GM19467 (cell line): ENCODE results near the gene CEP41.

Experiments
- ATAC-seq: cut with Tn5 transposase; IDR thresholded peaks from one replicate; pipeline ENCODE4 v1.9.1; 2021; ENCODE audit warnings: mild to moderate bottlenecking, moderate library complexity; ENCODE audit not compliant: unreplicated experiment

Gene CEP41

DNA sequence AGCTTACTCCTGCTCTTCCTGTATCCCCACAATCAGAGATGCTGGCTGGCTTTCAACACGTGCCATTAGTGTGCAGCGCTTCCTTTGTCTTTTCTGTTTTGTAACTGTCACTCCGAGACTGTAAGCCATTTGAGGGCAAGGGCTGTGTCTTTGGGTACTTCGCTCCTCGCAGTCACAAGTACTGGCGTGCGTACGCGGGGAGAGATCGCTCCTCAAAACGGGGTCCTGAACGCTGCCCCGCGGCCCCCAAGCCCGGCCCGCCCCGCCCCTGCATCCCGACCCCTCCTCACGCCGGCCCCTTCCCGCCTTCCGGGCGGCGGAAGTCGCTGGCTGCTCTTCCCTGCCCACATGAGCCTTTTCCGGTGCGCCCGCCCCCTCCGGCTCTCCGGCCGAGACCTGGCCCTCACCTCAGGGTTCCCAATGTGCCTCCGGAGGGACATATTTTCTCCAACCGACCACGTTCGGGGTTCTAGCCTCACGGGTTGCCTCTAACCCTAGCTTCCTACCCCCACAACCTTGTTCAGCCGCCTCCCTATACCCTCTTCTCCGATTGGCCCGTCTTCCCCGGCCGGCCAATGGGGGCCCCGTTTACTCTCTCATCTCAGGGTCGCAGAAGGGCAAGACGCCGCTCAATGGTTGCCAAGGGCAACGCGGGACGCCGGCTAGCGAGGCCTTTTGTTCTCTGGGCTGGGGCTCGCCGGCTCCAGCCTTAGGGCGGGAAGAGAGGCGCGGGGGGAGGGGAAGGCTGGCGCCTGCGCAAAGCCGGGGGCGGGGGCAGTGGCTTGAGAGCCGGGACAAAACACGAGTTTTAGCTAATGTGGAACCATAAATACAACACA lies at the start of gene CEP41:
CEP41 (minus strand) TSS at position 490 of the 839 bp plus-strand sequence; CDS start at position 440, 50 bp downstream.
- ATAC-seq, result peak; percentile 98

DNA sequence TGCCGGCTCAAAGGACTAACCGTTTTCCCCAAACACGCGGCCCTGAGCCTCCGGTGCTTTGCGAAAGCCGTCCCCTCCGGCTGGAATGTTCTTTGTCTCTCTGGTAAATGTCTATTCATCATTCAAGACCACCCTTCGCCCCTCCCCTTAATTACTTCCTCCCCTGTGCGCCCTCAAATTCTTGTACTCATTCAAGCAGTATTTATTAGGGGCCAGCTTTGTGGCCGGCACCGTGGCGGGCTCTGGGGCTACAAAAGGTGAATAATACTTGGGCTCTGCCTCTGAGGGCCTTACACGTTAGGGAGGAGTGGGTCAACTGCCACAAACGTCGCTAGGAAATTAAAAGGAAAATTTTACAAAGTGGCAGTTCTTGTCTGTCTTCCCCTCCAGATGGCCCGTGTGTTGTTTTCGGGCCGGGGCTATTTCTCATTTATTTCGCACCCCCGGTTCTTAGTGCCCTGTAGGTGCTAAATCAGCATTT lies 49.5 kb upstream of the CEP41 start:
- ATAC-seq, result no peak

DNA sequence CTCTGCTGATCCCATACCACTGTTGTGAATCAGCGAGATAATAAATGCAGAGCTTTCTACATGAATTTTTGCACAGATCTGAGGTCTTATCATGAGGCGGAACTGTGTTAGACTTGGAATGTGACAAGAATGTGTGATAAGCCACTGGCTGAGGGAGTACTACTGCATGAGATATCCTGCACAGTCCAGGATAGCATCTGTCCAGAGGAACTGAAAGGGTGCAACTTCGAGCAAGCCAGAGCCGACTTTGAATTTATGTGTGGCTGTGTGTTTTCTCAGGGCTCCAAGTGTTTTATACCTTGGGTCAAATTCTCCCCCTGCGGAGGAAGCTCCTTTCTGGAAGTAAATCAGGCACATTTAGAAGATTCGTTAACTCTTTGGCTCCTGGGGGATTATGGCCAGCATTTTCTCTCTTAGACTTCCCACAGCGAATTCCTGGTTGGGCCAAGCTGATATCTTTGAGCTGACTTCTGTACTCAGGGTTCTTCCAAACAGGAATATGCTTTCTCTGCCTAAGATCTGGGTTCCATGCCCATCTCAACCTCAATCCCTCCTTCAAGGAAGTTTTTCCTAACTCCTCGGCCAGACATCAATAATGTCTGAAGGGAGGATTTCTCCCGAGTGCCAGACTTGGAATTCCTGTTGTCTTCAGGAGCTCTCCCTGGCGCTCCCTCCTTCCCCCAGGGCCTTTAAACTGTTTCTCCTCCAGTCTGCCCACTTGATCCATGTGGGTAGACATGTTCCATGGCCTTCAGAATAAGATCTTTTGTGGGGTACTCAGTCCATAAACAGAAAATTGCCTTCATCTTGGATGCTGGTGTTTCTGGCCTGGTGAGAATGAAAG lies 48.5 kb upstream of the CEP41 start:
- ATAC-seq, result no peak

GRCh38 chr7:130488392-130489139 lies 47.8 kb upstream of the CEP41 start:
- no peak for ATAC-seq

- ATAC-seq, result no peak
Observed at GRCh38 chr7:130486954-130487436, 46.2 kb upstream of the CEP41 start.

DNA sequence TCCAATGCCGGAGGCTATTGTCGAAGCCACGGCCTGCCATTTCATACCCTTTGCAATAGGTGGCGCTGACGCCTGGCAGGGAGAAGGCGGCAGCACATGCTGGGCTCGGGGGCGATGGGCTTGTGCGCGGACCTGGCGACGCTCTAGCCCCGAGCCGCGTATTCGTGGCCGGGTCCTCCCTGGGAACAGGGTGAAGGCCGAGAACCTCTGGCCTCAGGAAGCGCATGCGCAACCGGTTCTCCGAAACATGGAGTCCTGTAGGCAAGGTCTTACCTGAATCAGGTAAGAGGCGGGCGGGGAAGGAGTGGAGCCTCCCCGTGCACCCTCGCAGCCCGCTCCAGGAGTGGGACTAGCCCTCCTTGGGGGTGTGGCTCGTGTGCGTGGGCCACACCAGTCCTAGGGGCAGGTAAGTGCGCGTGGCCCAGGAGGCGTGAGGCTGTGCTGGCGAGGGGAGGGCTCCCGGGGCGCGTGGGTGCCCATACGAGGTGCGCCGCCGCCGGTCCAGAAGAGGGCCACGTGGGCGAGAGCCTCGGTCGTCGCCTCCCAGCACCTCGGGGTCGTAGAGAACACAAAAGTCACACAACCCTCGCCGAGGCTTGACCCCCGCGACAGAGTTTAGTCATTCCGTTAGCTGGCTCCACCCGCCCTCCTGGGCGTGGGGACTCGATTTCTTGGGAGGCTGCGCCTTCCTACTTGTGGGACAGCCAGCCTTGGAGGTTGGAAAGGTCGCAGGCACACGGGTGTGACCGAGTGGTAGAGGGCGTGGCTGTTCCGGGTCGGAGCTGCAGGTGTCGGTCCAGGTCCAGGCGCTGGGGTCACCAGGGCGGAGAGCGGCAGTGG lies 45.5 kb upstream of the CEP41 start:
- ATAC-seq, result peak; percentile 42

DNA sequence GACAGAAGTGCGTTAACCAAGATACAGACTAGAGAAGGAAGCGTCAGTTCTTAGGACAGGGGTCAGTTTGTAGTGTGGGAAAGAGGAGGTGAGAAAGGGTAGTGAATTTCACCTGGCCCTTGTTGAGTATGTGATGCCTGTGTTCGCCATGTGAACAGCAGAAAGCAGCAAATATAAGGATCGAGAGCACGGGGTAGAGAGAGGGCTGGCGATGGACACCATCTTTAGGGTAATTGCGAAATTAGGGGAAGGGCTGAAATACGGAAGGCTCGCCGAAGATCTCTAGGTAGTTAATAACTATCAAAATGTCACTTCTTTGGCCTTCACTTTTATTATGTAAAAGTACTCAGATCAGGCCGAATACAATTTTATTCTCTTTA lies 44.9 kb upstream of the CEP41 start:
- no peak for ATAC-seq

- no peak for ATAC-seq
Observed at GRCh38 chr7:130483031-130483430, 42.2 kb upstream of the CEP41 start.

GRCh38 chr7:130481898-130482297 lies 41.1 kb upstream of the CEP41 start:
- ATAC-seq, result no peak

DNA sequence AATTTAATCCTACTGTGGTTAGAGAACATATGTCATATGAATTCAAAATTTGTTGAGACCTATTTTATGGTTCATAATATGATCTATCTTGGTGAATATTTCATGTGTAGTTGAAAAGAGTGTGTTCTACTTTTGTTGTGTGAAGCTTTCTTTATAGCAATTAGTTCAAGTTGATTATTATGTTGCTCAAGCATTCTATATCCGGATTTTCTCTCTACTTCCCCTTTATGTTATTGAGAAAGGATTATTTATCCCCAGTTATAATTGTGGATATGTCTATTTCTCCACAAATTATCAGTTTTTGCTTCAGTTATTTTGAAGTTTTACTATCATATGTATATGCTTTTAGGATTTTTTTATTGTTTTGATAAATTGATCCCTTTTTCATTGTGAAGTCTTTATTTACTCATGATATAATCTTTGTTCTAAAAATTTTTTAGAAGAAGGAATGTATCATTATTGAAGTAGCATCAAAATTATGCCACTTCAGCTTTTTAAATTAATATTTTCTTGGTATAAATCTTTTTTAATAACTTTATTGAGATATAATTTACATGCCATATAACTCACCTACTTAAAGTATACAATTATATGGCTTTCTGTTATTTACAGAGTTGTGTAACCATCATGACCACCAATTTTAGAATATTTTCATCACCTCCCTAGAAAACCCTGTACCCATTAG lies 39.0 kb upstream of the CEP41 start:
- no peak for ATAC-seq

- ATAC-seq, result no peak
Observed at GRCh38 chr7:130478991-130479390, 38.2 kb upstream of the CEP41 start.

DNA sequence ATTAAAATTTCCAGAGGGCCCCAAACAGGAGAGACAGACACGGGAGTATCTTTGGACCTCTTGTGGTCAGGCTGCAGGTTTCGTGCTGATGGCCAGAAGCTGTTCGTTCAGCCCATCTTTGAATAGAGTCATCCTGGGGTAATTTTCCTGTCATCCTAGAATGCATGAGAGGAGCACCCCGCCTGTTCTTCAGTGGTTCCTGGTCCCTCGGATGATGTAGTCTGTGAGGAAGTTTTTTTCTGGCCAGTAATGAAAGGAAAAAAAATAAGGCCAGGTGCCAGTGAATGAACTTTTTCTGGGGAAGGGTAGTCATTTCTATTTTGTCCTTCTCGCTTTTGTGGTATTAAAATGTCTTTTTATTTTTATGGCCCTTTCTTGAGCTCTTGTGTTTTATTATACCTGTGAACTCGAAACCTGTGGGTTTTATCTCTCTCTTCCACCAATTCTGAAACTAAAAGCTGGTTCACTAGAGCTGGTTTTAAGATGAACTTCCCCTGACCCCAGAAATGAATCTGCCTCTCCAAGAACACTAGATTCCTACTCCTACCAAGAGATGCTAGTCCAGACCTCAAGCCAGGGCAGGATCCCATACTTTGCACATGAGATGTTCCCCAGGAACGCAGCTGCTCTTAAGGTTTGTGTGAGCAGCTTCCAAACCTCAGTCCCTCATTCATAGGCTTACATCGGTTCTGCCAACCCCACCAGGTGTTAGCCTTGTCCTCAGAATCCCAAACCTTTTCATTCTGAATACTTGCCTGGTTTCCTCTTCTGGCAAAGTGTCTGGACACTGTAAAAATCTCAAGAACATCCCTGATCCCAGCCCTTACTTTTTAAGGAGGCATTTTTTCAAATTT lies 35.7 kb upstream of the CEP41 start:
- peak; percentile 88 for ATAC-seq

DNA sequence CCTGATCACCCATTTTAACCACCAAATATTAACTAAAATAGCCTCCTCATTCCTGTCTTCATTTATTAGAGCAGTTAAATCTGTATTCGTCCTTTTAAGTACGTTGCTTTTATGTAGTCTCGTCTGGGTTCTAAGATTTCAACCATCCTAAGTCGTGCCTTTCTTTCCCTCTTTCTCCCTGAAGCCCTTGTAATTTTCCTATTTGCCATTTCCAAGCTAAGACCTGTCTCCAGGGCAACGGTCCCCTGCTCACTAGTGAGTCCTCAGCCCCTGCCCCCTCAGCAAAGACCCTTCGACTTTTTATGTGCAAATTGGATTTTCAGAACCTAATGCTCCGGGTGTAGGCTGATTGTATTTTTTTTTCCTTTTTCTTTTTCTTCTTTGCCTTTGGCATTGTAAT lies 35.0 kb upstream of the CEP41 start:
- no peak for ATAC-seq

GRCh38 chr7:130473876-130474275 lies 33.1 kb upstream of the CEP41 start:
- ATAC-seq, result no peak

GRCh38 chr7:130473289-130473688 lies 32.5 kb upstream of the CEP41 start:
- no peak for ATAC-seq

DNA sequence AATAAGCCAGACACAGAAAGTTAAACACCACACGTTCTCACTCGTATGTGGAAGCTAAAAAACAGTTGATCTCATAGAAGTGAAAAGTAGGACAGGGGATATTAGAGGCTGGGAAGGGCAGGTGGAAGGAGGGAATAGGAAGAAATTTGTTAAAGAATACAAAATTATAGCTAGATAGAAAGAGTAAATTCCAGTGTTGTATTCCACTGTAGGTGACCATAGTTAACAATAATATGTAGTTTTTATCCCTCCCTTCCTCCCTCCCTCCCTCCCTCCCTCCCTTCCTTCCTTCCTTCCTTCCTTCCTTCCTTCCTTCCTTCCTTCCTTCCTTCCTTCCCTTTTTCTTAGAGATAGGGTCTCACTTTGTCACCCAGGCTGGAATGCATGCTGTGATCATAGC lies 31.2 kb upstream of the CEP41 start:
- no peak for ATAC-seq

DNA sequence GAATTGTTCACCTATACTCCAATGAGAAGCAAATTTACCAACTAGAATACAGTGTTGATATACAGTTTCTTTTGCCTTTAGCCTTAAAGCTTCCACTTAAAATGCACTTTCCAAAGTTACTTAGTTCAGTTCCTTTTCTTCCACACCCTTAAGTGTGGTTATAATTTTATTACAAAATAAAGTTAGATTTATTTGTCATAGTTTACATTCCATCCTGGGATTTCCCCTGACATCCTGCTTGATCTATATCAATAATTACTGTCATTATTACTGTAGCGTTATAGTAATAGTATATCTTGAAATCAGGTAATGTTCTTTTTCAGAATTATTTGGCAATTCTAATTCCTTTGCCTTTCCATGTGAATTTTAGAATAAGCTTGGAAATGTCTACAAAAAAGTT lies 27.8 kb upstream of the CEP41 start:
- no peak for ATAC-seq

DNA sequence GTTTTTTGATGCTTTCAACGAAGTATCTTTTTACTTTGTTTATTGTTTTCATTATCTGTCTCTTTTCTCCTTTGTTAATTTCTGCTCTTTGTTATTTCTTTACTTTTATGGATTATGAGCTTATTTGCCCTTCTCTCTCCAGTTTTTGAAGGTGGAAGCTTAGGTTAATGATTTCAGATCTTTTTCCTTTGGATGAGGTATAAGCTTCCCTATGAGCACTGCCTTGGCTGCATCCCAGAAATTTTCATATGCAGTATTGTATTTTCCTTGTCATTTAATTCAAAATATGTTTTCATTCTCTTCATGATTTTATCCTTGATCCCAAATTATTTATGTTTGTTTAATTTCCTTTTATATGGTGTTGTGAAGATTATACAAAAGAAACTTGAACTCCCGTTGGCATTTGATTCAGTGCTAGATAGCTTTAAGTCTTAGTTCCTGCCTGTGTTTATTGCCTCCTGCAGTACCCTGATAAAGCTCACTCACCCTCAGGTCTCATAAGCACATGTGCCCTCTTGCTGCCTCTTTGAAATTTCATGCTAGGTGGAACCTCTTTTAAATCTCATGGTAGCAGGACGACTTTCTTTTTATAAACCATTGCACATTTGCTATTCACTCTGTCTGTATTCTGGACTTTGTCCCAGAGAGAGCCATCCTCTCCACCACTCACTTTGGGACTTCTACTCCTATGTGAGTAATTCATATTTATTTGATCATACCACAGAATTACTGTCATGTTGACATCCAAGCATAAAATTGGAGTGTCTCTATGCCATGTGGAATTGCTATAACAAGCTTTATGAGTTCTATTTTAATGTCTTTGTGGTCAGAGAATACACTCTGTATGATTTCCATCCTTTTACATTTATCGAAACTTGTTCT lies 23.0 kb upstream of the CEP41 start:
- no peak for ATAC-seq
